GM12892 (cell line): Measurements from ENCODE around the gene DKK3.

Experiments used
- POLR2A ChIP-seq: IDR thresholded peaks from 2 replicates; pipeline ENCODE4 v1.6.1; 2011; ENCODE audit warnings: low read depth, low read length, control low read depth
- POLR2AphosphoS5 ChIP-seq: IDR thresholded peaks from 2 replicates; pipeline ENCODE4 v1.6.1; 2011; ENCODE audit warnings: low read depth, low read length, control low read depth
- TAF1 ChIP-seq: IDR thresholded peaks from 2 replicates; pipeline ENCODE4 v1.6.1; 2011; ENCODE audit warnings: low read depth, mild to moderate bottlenecking, control low read depth, low read length, borderline replicate concordance

DNA sequence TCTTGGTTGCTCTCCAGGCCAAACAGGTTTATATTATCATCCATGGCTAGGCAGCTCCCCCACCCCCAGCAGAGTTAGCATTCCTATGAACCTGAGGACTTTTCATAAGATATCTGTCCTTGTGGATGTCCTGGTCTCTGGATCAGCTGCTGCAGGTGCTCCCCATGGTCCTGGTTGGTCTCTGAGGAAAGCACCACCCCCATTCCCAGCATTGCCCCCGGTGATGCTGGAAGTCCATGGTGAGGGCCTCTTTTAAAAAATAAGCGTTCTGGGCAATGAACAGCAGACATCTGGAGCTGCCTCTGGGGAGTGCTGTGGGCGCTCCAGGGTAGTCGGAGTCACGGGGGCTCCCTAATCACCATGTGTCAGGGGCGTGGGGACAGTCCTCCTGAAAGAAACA is 26.6 kb downstream of the DKK3 start:
- TF ChIP-seq POLR2A (no peak), POLR2AphosphoS5 (no peak), TAF1 (no peak)
